HEK293 (cell line): ENCODE measurements around the gene SLC18B1.

Experiments used
- CTCF ChIP-seq: fragments of 450-650 bp; formaldehyde crosslinking; IDR thresholded peaks from 2 replicates; pipeline ENCODE4 v1.5.1; 2016; ENCODE audit warnings: missing biosample characterization, missing genetic modification characterization
- HOXA7 ChIP-seq: sonication (generic); formaldehyde crosslinking; IDR thresholded peaks from 2 replicates; pipeline ENCODE4 v1.8.1; 2022; ENCODE audit warnings: missing genetic modification reagents, borderline replicate concordance
- KLF8 ChIP-seq: fragments of 450-650 bp; formaldehyde crosslinking; IDR thresholded peaks from 2 replicates; pipeline ENCODE4 v1.5.1; 2016; ENCODE audit warnings: missing biosample characterization, missing genetic modification characterization
- ZNF157 ChIP-seq: fragments of 450-650 bp; formaldehyde crosslinking; IDR thresholded peaks from 2 replicates; pipeline ENCODE4 v1.5.1; 2016; ENCODE audit warnings: missing biosample characterization, missing genetic modification characterization
- ZNF558 ChIP-seq: fragments of 450-650 bp; formaldehyde crosslinking; IDR thresholded peaks from 2 replicates; pipeline ENCODE4 v1.5.1; 2016; ENCODE audit warnings: missing biosample characterization, missing genetic modification characterization

DNA sequence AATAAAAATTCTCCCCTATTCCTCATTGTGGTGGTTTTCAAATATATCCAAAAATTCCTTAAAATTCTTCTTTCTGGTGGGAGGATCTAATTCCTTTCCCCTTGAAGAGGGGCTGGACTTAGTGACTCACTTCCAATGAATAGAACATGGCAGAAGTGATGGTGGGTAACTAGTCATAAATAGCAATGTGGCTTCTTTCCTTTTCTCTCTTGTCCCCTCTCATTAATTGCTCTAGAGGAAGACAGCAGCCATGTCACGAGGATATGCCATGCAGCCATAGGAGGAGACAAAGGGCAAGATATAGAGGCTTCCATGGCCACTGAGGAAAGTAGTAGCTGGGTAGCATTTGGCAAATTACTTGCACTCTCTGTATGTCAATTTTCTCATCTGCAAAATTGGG is 46.6 kb downstream of the SLC18B1 start:
- TF ChIP-seq ZNF558 (tag by site-specific recombination) = no peak
- no peak for TF ChIP-seq CTCF
- TF ChIP-seq HOXA7 (CRISPR knock-in tag) = no peak
- no peak for TF ChIP-seq KLF8 (tag by site-specific recombination)
- TF ChIP-seq ZNF157 (tag by site-specific recombination) = no peak
